Osteoblast (primary cell): ENCODE data around the gene TRPT1. TPM values are rescaled to one million over a fixed set of nuclear protein-coding genes. Genes with fewer than 3 reads are reported as not detected.

Experiments used
- DNase-seq: peaks from one replicate; pipeline ENCODE4 v3.0.0; 2011; ENCODE audit warnings: low spot score, mixed read lengths; ENCODE audit not compliant: insufficient read length; ENCODE audit errors: missing footprints
- H2AFZ ChIP-seq: 2 replicates; pipeline ENCODE4 v1.6.0; 2011; ENCODE audit warnings: mild to moderate bottlenecking, low read length
- H3K27ac ChIP-seq: 2 replicates; pipeline ENCODE4 v1.5.1; 2011; ENCODE audit warnings: mild to moderate bottlenecking, low read depth, low read length, moderate library complexity
- H3K27me3 ChIP-seq: 2 replicates; pipeline ENCODE4 v1.6.0; 2012; ENCODE audit warnings: mild to moderate bottlenecking, control low read depth, inconsistent platforms, low read length, moderate library complexity; ENCODE audit not compliant: insufficient read depth
- H3K36me3 ChIP-seq: 2 replicates; pipeline ENCODE4 v1.5.1; 2011; ENCODE audit warnings: mild to moderate bottlenecking, low read length, control low read depth, moderate library complexity; ENCODE audit not compliant: insufficient read depth
- H3K4me1 ChIP-seq: 2 replicates; pipeline ENCODE4 v1.5.1; 2011; ENCODE audit warnings: mild to moderate bottlenecking, low read length, control low read depth, moderate library complexity; ENCODE audit not compliant: insufficient read depth
- H3K4me2 ChIP-seq: 2 replicates; pipeline ENCODE4 v1.6.0; 2011; ENCODE audit warnings: mild to moderate bottlenecking, low read length; ENCODE audit not compliant: insufficient read depth
- H3K4me3 ChIP-seq: fragments of 200-600 bp; sonication (generic); 3 replicates; pipeline ENCODE4 v1.5.1; 2012; ENCODE audit warnings: mild to moderate bottlenecking, low read length, inconsistent platforms; ENCODE audit not compliant: insufficient read depth
- H3K79me2 ChIP-seq: 2 replicates; pipeline ENCODE4 v1.6.0; 2012; ENCODE audit warnings: mild to moderate bottlenecking, low read length, control low read depth, inconsistent platforms; ENCODE audit not compliant: insufficient read depth
- H3K9me3 ChIP-seq: 2 replicates; pipeline ENCODE4 v1.5.1; 2011; ENCODE audit warnings: low read depth, low read length, control low read depth
- H4K20me1 ChIP-seq: 2 replicates; pipeline ENCODE4 v1.6.0; 2012; ENCODE audit warnings: mild to moderate bottlenecking, low read length, control low read depth; ENCODE audit not compliant: insufficient read depth
- CTCF ChIP-seq: IDR thresholded peaks from 2 replicates; pipeline ENCODE4 v1.5.1; 2011; ENCODE audit warnings: mild to moderate bottlenecking, low read depth, low read length, moderate library complexity; ENCODE audit errors: extremely low read depth
- total RNA-seq: library from RNA; depleted of rRNA; stranded (reverse); fragments of >200 nt; gene quantifications from 2 replicates; pipeline ENCODE4 v1.2.3, GENCODE V29; 2012

TRPT1 gene
- total RNA-seq, 1 donor, result 32.2 TPM

GRCh38 chr11:64186492-64187165 is 39.4 kb downstream of the TRPT1 start:
- DNase-seq, result peak; percentile 38
- TF ChIP-seq CTCF, result no peak

GRCh38 chr11:64185693-64186491 is 40.1 kb downstream of the TRPT1 start, which contains the start of gene STIP1:
STIP1 (plus strand) TSS chr11:64186171; CDS start chr11:64186262, 91 bp downstream.
- peaks cover 29% of the 10 kb centered on the region for H3K4me1 ChIP-seq
- H3K79me2 ChIP-seq, result peaks cover 28% of the 10 kb centered on the region
- peak within 1 kb of the TSS; percentile 83 for H3K4me3 ChIP-seq
- peak within 1 kb of the TSS; percentile 93 for H2AFZ ChIP-seq
- no peaks in the 10 kb centered on the region for H3K27me3 ChIP-seq
- no peaks in the 10 kb centered on the region for H3K9me3 ChIP-seq
- peak; percentile 34 for TF ChIP-seq CTCF
- H3K27ac ChIP-seq, result peak within 1 kb of the TSS; percentile 91
- DNase-seq, result peak; percentile 99
- peaks cover 6% of the 10 kb centered on the region for H4K20me1 ChIP-seq
- H3K36me3 ChIP-seq, result peaks cover 5% of the 10 kb centered on the region
- peak within 1 kb of the TSS; percentile 94 for H3K4me2 ChIP-seq

More at GRCh38 chr11:64186492-64187165, 39.4 kb downstream of the TRPT1 start:
- Histone ChIP-seq H3K79me2 (peaks cover 36% of the 10 kb centered on the region), H3K36me3 (peaks cover 5% of the 10 kb centered on the region), H3K27ac (no peak overlapping the region), H3K4me3 (no peak overlapping the region), H4K20me1 (peaks cover 6% of the 10 kb centered on the region), H3K9me3 (no peaks in the 10 kb centered on the region), H3K4me2 (no peak overlapping the region), H2AFZ (no peak overlapping the region), H3K27me3 (no peaks in the 10 kb centered on the region), H3K4me1 (peaks cover 22% of the 10 kb centered on the region)

- peaks cover 35% of the 10 kb centered on the region for H3K4me1 ChIP-seq
- H3K36me3 ChIP-seq, result peaks cover 5% of the 10 kb centered on the region
These were observed 40.8 kb downstream of the TRPT1 start for GRCh38 chr11:64185175-64185692.

More at GRCh38 chr11:64185175-64185692, 40.8 kb downstream of the TRPT1 start:
- Histone ChIP-seq H3K4me2 (peak overlapping the region; percentile 94), H2AFZ (peak overlapping the region; percentile 93), H3K9me3 (no peaks in the 10 kb centered on the region), H3K27ac (peak overlapping the region; percentile 91), H3K79me2 (peaks cover 26% of the 10 kb centered on the region), H3K27me3 (no peaks in the 10 kb centered on the region), H4K20me1 (peaks cover 6% of the 10 kb centered on the region), H3K4me3 (peak overlapping the region; percentile 83)
- TF ChIP-seq CTCF, result peak; percentile 28
- no peak for DNase-seq
